COLO829 (cell line): ENCODE measurements around the gene ODF2.
"Not testable (repeated sequence)": the region's sequence is repeated elsewhere in the genome, so short reads cannot be mapped to it uniquely, and the experiment has no call there.

Experiments used
- DNase-seq: peaks from one replicate; pipeline ENCODE4 v3.0.0; 2012; ENCODE audit warnings: low spot score

ODF2 gene

GRCh38 chr9:128484686-128485413, 29.0 kb downstream of the ODF2 start:
- no peak for DNase-seq

- DNase-seq = no peak
These were observed 29.6 kb downstream of the ODF2 start for GRCh38 chr9:128485414-128485855.

- no peak for DNase-seq
These were observed 30.4 kb downstream of the ODF2 start for GRCh38 chr9:128486201-128486600.

GRCh38 chr9:128493424-128493823, 37.6 kb downstream of the ODF2 start:
- DNase-seq = no peak

GRCh38 chr9:128494108-128494745, 38.4 kb downstream of the ODF2 start:
- no peak for DNase-seq

- DNase-seq = no peak
These were observed 38.9 kb downstream of the ODF2 start for GRCh38 chr9:128494746-128495129.

DNA sequence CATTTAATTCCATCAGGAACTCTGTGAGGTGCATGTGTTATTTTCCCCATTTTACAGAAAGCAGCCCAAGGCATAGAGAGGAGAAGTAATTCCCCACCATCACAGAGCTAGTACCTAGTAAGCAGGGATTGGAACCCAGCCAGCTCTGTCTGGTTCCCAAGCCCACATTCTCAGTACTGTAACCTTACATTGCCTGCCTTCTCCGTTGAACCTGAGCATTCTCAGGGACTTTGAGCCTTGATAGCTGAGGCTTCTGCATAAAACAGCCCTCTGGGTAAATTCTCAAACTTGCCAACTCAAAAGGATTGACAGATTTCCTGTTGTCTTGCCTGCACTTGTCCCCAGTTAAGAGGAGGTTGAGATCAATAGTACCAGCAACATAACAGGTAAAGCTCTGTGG, 39.5 kb downstream of the ODF2 start:
- no peak for DNase-seq

- no peak for DNase-seq
These were observed 40.1 kb downstream of the ODF2 start for GRCh38 chr9:128495804-128496417.

DNA sequence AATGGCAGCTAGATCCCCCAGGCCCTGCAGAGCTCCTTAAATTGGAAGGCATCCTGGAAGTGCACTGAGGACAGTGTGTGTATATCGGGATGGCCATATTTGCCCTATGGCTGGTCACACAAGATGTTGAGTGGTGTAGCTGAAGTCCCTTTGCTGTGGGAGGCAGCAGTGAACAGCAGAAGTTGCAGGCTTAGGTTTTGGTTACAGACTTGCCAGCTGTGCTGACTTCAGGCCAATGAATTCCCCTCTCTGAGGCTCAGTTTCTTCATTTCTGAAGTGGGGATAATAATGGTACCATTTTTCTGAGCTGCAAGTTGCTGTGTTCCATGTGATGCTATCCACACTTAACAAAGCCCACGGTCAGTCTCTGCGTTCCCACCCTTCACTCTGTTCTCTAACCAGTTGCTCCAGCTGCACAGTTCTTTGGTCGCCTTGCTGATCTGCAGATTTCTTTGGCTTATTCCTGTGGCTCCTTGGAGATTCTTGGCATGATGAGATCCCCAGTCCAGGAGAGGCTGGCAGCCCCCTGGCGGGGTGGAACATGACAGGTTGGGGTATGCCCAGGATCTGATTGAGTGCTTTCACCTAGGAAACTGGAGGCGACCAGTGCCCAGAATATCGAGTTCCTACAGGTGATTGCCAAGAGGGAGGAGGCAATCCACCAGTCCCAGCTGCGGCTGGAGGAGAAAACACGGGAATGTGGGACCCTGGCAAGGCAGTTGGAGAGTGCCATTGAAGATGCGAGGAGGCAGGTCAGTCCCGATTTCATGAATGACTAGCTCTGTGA, 42.2 kb downstream of the ODF2 start:
- DNase-seq = no peak

- no peak for DNase-seq
These were observed 43.1 kb downstream of the ODF2 start for GRCh38 chr9:128498911-128499310.

- DNase-seq = no peak
These were observed 44.1 kb downstream of the ODF2 start for GRCh38 chr9:128499920-128500319.

- DNase-seq = not testable (repeated sequence)
These were observed 47.6 kb downstream of the ODF2 start for GRCh38 chr9:128503415-128503825.

GRCh38 chr9:128503870-128504269, 48.1 kb downstream of the ODF2 start:
- peak; percentile 29 for DNase-seq

GRCh38 chr9:128504485-128505413, 48.9 kb downstream of the ODF2 start, which contains the start of gene GLE1:
Gene GLE1, plus strand, starts transcription at chr9:128504719. Its CDS starts 87 bp downstream, at chr9:128504806.
- peak; percentile 99 for DNase-seq

- DNase-seq = peak; percentile 34
These were observed 49.6 kb downstream of the ODF2 start for GRCh38 chr9:128505414-128505765.

- not testable (repeated sequence) for DNase-seq
These were observed 50.1 kb downstream of the ODF2 start for GRCh38 chr9:128505906-128506305.

DNA sequence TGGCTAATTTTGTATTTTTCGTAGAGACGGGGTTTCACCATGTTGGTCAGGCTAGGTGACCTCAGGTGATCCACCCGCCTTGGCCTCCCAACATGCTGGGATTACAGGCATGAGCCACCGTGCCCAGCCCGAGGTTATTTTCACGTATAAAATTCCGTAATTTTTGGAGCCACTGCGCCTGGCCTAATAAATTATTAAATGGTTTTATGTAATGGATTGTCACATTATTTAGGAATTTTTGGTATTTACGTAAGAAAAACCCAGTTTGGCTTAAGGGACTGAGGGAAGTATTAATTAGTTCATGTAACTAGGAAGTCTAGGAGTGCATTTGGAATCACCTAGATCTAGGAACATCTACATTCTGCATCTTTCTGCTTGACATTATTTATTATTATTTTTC, 57.0 kb downstream of the ODF2 start:
- DNase-seq = no peak

- DNase-seq = no peak
These were observed 66.2 kb downstream of the ODF2 start for GRCh38 chr9:128521956-128522355.

GRCh38 chr9:128523199-128523925, 67.6 kb downstream of the ODF2 start:
- peak; percentile 35 for DNase-seq

- DNase-seq = no peak
These were observed 70.9 kb downstream of the ODF2 start for GRCh38 chr9:128526720-128527119.
